Upper lobe of left lung (tissue), 6 donors: Measurements from ENCODE around the gene REX1BD. TPM values are rescaled to one million over a fixed set of nuclear protein-coding genes. Genes with fewer than 3 reads are reported as not detected.

Experiments
- ATAC-seq, 2 donors: fragments of 200-7000 bp; cut with Tn5 transposase; one replicate each; pipeline ENCODE4 v1.9.1; 2022; ENCODE audit warnings: mild to moderate bottlenecking in 2 of 2, moderate library complexity in 2 of 2; ENCODE audit not compliant: low FRiP score in 2 of 2
- DNase-seq, 2 donors: peaks; one replicate each; pipeline ENCODE4 v3.0.0-alpha.2; 2019 to 2020
- H3K27ac ChIP-seq, 4 donors: fragments of 200-600 bp; sonication (generic); one replicate each; pipeline ENCODE4 v1.5.1; 2016 to 2019
- H3K27me3 ChIP-seq, 4 donors: fragments of 200-600 bp; sonication (generic); one replicate each; pipeline ENCODE4 v1.5.1; 2017 to 2019
- H3K36me3 ChIP-seq, 4 donors: fragments of 200-600 bp; sonication (generic); one replicate each; pipeline ENCODE4 v1.5.1; 2016 to 2019
- H3K4me1 ChIP-seq, 4 donors: fragments of 200-600 bp; sonication (generic); one replicate each; pipeline ENCODE4 v1.5.1; 2018 to 2019
- H3K4me3 ChIP-seq, 4 donors: fragments of 200-600 bp; sonication (generic); one replicate each; pipeline ENCODE4 v1.5.1; 2017 to 2019; ENCODE audit warnings: mild to moderate bottlenecking in 2 of 4, moderate library complexity in 1 of 4
- H3K9me3 ChIP-seq, 4 donors: fragments of 200-600 bp; sonication (generic); one replicate each; pipeline ENCODE4 v1.5.1; 2018 to 2019
- CTCF ChIP-seq, 6 experiments: fragments of 450-650 bp in 4 of 6; fragments of 200-600 bp in 2 of 6; sonication (generic) in 2 of 6; IDR thresholded peaks; one replicate each; pipeline ENCODE4 v1.5.1; 2016 to 2019; ENCODE audit warnings: antibody characterized with exemption in 6 of 6
- EP300 ChIP-seq, 4 donors: sonication (generic); formaldehyde crosslinking; IDR thresholded peaks; one replicate each; pipeline ENCODE4 v1.5.1; 2017; ENCODE audit warnings: antibody characterized with exemption in 4 of 4, control low read depth in 2 of 4
- POLR2A ChIP-seq, 4 donors: fragments of 450-650 bp; IDR thresholded peaks; one replicate each; pipeline ENCODE4 v1.5.1; 2016 to 2017; ENCODE audit warnings: antibody characterized with exemption in 4 of 4, mild to moderate bottlenecking in 2 of 4
- POLR2AphosphoS5 ChIP-seq, 2 donors: sonication (generic); formaldehyde crosslinking; IDR thresholded peaks; one replicate each; pipeline ENCODE4 v1.5.1; 2017; ENCODE audit warnings: antibody characterized with exemption in 2 of 2
- WGBS, 2 donors: methylation state at CpG; one replicate each; pipeline ENCODE4 v1.1.5; 2017 to 2018; 5-methylcytosine and 5-hydroxymethylcytosine counted together
- total RNA-seq, 6 donors: library from RNA; depleted of rRNA in 4 of 6; stranded (reverse); fragments of >200 nt in 4 of 6; gene quantifications; one replicate each; pipeline versions ENCODE4 v1.1.0 to v1.2.1, GENCODE V29; 2016 to 2021
- donor health status: DM: no; HTN: no; CAD: no; lungs with moderate emphysema.
- donor health status: DM: no; HTN: yes; CAD: no; lungs with severe emphysema.

The REX1BD gene
- total RNA-seq, 6 donors from 2014 or later, result 83.6 to 114 (median 91.6) TPM

- DNase-seq (peak in 1 of 2 donors; percentile 70), ATAC-seq (no peak)
- TF ChIP-seq POLR2A (IDR thresholded peaks at IDR 0.05) (no peak), CTCF (IDR thresholded peaks at IDR 0.05) (no peak), POLR2AphosphoS5 (IDR thresholded peaks at IDR 0.05) (no peak), EP300 (IDR thresholded peaks at IDR 0.05) (no peak)
- Histone ChIP-seq H3K27me3 (peaks cover 0 to 47% (median 33%) of the 10 kb centered on the region in 4 donors), H3K27ac (no peak overlapping the region), H3K36me3 (no peaks in the 10 kb centered on the region), H3K4me3 (peak overlapping the region in 1 of 4 donors; percentile 4), H3K9me3 (no peaks in the 10 kb centered on the region), H3K4me1 (peaks cover 18 to 38% (median 25%) of the 10 kb centered on the region in 4 donors)
- WGBS, 2 donors, result 25 to 38% methylated on average over 13 to 14 of the region's 26 CpGs
Measured at GRCh38 chr19:18603958-18604819, 15.6 kb downstream of the REX1BD start.

- ATAC-seq (no peak), DNase-seq (no peak)
- Histone ChIP-seq H3K4me3 (no peak overlapping the region), H3K4me1 (peaks cover 18 to 43% (median 26%) of the 10 kb centered on the region in 4 donors), H3K27me3 (peaks cover 0 to 53% (median 33%) of the 10 kb centered on the region in 4 donors), H3K9me3 (no peaks in the 10 kb centered on the region), H3K27ac (no peak overlapping the region), H3K36me3 (no peaks in the 10 kb centered on the region)
- no peak for TF ChIP-seq POLR2AphosphoS5 (IDR thresholded peaks at IDR 0.05)
- no peak for TF ChIP-seq CTCF (IDR thresholded peaks at IDR 0.05)
- TF ChIP-seq POLR2A (IDR thresholded peaks at IDR 0.05), result no peak
- no peak for TF ChIP-seq EP300 (IDR thresholded peaks at IDR 0.05)
- WGBS, 2 donors, result 23 to 31% methylated on average over 10 of the region's 10 CpGs
Measured at GRCh38 chr19:18604820-18605159, 16.2 kb downstream of the REX1BD start.

- 18% methylated on average over 6 of the region's 17 CpGs; no CpG with 5 or more reads in 1 of the 2 donors for WGBS, 2 donors
- no peak for TF ChIP-seq EP300 (IDR thresholded peaks at IDR 0.05)
- no peak for TF ChIP-seq POLR2A (IDR thresholded peaks at IDR 0.05)
- TF ChIP-seq POLR2AphosphoS5 (IDR thresholded peaks at IDR 0.05), result no peak
- no peak for TF ChIP-seq CTCF (IDR thresholded peaks at IDR 0.05)
- Histone ChIP-seq H3K27me3 (peaks cover 0 to 57% (median 34%) of the 10 kb centered on the region in 4 donors), H3K4me1 (peaks cover 19 to 47% (median 28%) of the 10 kb centered on the region in 4 donors), H3K4me3 (peak overlapping the region in 3 of 4 donors; percentile 28 to 38 (median 31)), H3K36me3 (no peaks in the 10 kb centered on the region), H3K9me3 (no peaks in the 10 kb centered on the region), H3K27ac (no peak overlapping the region)
- no peak for ATAC-seq
- DNase-seq, result peak in 1 of 2 donors; percentile 80
Measured at GRCh38 chr19:18605196-18605545, 16.6 kb downstream of the REX1BD start.

GRCh38 chr19:18605546-18606280 lies 17.1 kb downstream of the REX1BD start:
- Histone ChIP-seq H3K9me3 (no peaks in the 10 kb centered on the region), H3K4me1 (peaks cover 25 to 52% (median 32%) of the 10 kb centered on the region in 4 donors), H3K27me3 (peaks cover 0 to 62% (median 37%) of the 10 kb centered on the region in 4 donors), H3K27ac (no peak overlapping the region), H3K36me3 (no peaks in the 10 kb centered on the region), H3K4me3 (peak overlapping the region in 3 of 4 donors; percentile 28 to 38 (median 31))
- DNase-seq (peak in 1 of 2 donors; percentile 83), ATAC-seq (no peak)
- WGBS, 2 donors, result 0 to 12% methylated on average over 1 to 21 of the region's 65 CpGs
- TF ChIP-seq EP300 (IDR thresholded peaks at IDR 0.05) (no peak), POLR2AphosphoS5 (IDR thresholded peaks at IDR 0.05) (no peak)
